Uterus (tissue), 4 donors: ENCODE data around the gene TMED6. TPM values are rescaled to one million over a fixed set of nuclear protein-coding genes. Genes with fewer than 3 reads are reported as not detected.

ENCODE experiments used
- DNase-seq, 2 donors: peaks; one replicate each; pipeline ENCODE4 v3.0.0-alpha.2; 2019 to 2020
- H3K27ac ChIP-seq, 2 donors: fragments of 200-600 bp; sonication (generic); 1 replicate in 1 of 2; 2 replicates in 1 of 2; pipeline ENCODE4 v1.5.1; 2016 to 2018
- H3K27me3 ChIP-seq, 2 donors: fragments of 200-600 bp; sonication (generic); one replicate each; pipeline ENCODE4 v1.5.1; 2018 to 2019; ENCODE audit warnings: control low read depth in 1 of 2
- H3K36me3 ChIP-seq, 2 donors: fragments of 200-600 bp; sonication (generic); one replicate each; pipeline ENCODE4 v1.5.1; 2019; ENCODE audit warnings: control low read depth in 1 of 2
- H3K4me1 ChIP-seq, 2 donors: fragments of 200-600 bp; sonication (generic); one replicate each; pipeline ENCODE4 v1.5.1; 2018 to 2019; ENCODE audit warnings: control low read depth in 1 of 2
- H3K4me3 ChIP-seq, 2 donors: fragments of 200-600 bp; sonication (generic); 1 replicate in 1 of 2; 2 replicates in 1 of 2; pipeline ENCODE4 v1.5.1; 2018 to 2019; ENCODE audit warnings: mild to moderate bottlenecking in 1 of 2
- H3K9me3 ChIP-seq, 2 donors: fragments of 200-600 bp; sonication (generic); one replicate each; pipeline ENCODE4 v1.5.1; 2019; ENCODE audit warnings: control low read depth in 1 of 2
- CTCF ChIP-seq, 4 experiments: fragments of 200-600 bp in 2 of 4; fragments of 450-650 bp in 2 of 4; sonication (generic) in 2 of 4; IDR thresholded peaks; one replicate each; pipeline ENCODE4 v1.5.1; 2016 to 2019; ENCODE audit warnings: antibody characterized with exemption in 4 of 4, mild to moderate bottlenecking in 2 of 4, moderate library complexity in 1 of 4
- POLR2A ChIP-seq, 2 donors: fragments of 450-650 bp; IDR thresholded peaks; one replicate each; pipeline ENCODE4 v1.6.1; 2016; ENCODE audit warnings: antibody characterized with exemption in 2 of 2, mild to moderate bottlenecking in 1 of 2, moderate library complexity in 1 of 2
- intact Hi-C: fragments of 100-400 bp; cut with DNase I; formaldehyde crosslinking; loops from one replicate; pipeline ENCODE4 v1.15.1; 2023; ENCODE audit warnings: low total_unique reads
- total RNA-seq, 4 donors: library from RNA; depleted of rRNA in 3 of 4; stranded (reverse); fragments of >200 nt in 3 of 4; gene quantifications; one replicate each; pipeline versions ENCODE4 v1.1.0 to v1.2.4, GENCODE V29; 2014 to 2023
- donor health status: DM: yes; HTN: yes; CAD: no.

Gene TMED6
- total RNA-seq, 4 donors from 2014 or later, result 0.98 TPM; not detected in 3

GRCh38 chr16:69328854-69329316 is 22.7 kb downstream of the TMED6 start:
- Histone ChIP-seq H3K27ac (no peak overlapping the region), H3K9me3 (no peaks in the 10 kb centered on the region), H3K27me3 (no peaks in the 10 kb centered on the region), H3K4me3 (no peak overlapping the region), H3K4me1 (peaks cover 13 to 18% of the 10 kb centered on the region in 2 donors), H3K36me3 (no peaks in the 10 kb centered on the region)
- peak in 1 of 2 donors; percentile 13 for DNase-seq
- TF ChIP-seq POLR2A (IDR thresholded peaks at IDR 0.05) (no peak), CTCF (IDR thresholded peaks at IDR 0.05) (no peak)
- intact Hi-C loops, result no loop called here

- H3K4me1 ChIP-seq, result peaks cover 13 to 18% of the 10 kb centered on the region in 2 donors
These were observed 23.8 kb downstream of the TMED6 start for GRCh38 chr16:69327585-69328310.

GRCh38 chr16:69326172-69326873 is 25.3 kb downstream of the TMED6 start:
- DNase-seq, result no peak
- Histone ChIP-seq H3K36me3 (no peaks in the 10 kb centered on the region), H3K4me3 (no peak overlapping the region), H3K9me3 (no peaks in the 10 kb centered on the region), H3K27me3 (no peaks in the 10 kb centered on the region), H3K27ac (no peak overlapping the region), H3K4me1 (peaks cover 13 to 18% of the 10 kb centered on the region in 2 donors)
- intact Hi-C loops, result no loop called here
- no peak for TF ChIP-seq CTCF (IDR thresholded peaks at IDR 0.05)
- TF ChIP-seq POLR2A (IDR thresholded peaks at IDR 0.05), result no peak

More at GRCh38 chr16:69327585-69328310, 23.8 kb downstream of the TMED6 start:
- peak in 1 of 2 donors; percentile 8 for DNase-seq
- Histone ChIP-seq H3K27ac (no peak overlapping the region), H3K27me3 (no peaks in the 10 kb centered on the region), H3K36me3 (no peaks in the 10 kb centered on the region), H3K9me3 (no peaks in the 10 kb centered on the region), H3K4me3 (no peak overlapping the region)
- TF ChIP-seq CTCF (IDR thresholded peaks at IDR 0.05) (no peak), POLR2A (IDR thresholded peaks at IDR 0.05) (no peak)
- intact Hi-C loops, result no loop called here

- Histone ChIP-seq H3K27ac (no peak overlapping the region), H3K9me3 (no peaks in the 10 kb centered on the region), H3K4me3 (no peak overlapping the region), H3K27me3 (no peaks in the 10 kb centered on the region), H3K4me1 (peaks cover 13 to 18% of the 10 kb centered on the region in 2 donors), H3K36me3 (no peaks in the 10 kb centered on the region)
- intact Hi-C loops, result no loop called here
- no peak for TF ChIP-seq POLR2A (IDR thresholded peaks at IDR 0.05)
- TF ChIP-seq CTCF (IDR thresholded peaks at IDR 0.05), result no peak
- DNase-seq, result no peak
These were observed 25.8 kb downstream of the TMED6 start for GRCh38 chr16:69325784-69326171.
